22Rv1 (cell line): ENCODE results near the gene ERVW-1.

Source experiments
- H3K27ac ChIP-seq: fragments of 450-650 bp; 2 replicates; pipeline ENCODE4 v1.5.1; 2017
- CTCF ChIP-seq: fragments of 450-650 bp; IDR thresholded peaks from 2 replicates; pipeline ENCODE4 v1.5.1; 2017; ENCODE audit warnings: mild to moderate bottlenecking
- ZFX ChIP-seq: fragments of 450-650 bp; IDR thresholded peaks from 2 replicates; pipeline ENCODE4 v1.6.1; 2017; ENCODE audit warnings: antibody characterized with exemption, borderline replicate concordance

The ERVW-1 gene

GRCh38 chr7:92504563-92504962 lies 26.8 kb upstream of the ERVW-1 start:
- TF ChIP-seq CTCF (no peak), ZFX (no peak)
- H3K27ac ChIP-seq: no peak overlapping the region

- TF ChIP-seq CTCF (no peak), ZFX (no peak)
- no peak overlapping the region for H3K27ac ChIP-seq
Observed at GRCh38 chr7:92503767-92504166, 26.0 kb upstream of the ERVW-1 start.

GRCh38 chr7:92498557-92498956 lies 20.8 kb upstream of the ERVW-1 start:
- no peak overlapping the region for H3K27ac ChIP-seq
- TF ChIP-seq CTCF: no peak
- TF ChIP-seq ZFX: no peak

GRCh38 chr7:92496876-92497275 lies 19.1 kb upstream of the ERVW-1 start:
- H3K27ac ChIP-seq: no peak overlapping the region
- TF ChIP-seq CTCF (no peak), ZFX (no peak)

- no peak for TF ChIP-seq CTCF
- TF ChIP-seq ZFX: no peak
Observed at GRCh38 chr7:92489634-92490033, 11.9 kb upstream of the ERVW-1 start.

GRCh38 chr7:92487804-92488203 lies 10.1 kb upstream of the ERVW-1 start:
- TF ChIP-seq CTCF: no peak
- no peak for TF ChIP-seq ZFX

More at GRCh38 chr7:92489634-92490033, 11.9 kb upstream of the ERVW-1 start:
- H3K27ac ChIP-seq: no peak overlapping the region

GRCh38 chr7:92485974-92486373 lies 8.2 kb upstream of the ERVW-1 start:
- TF ChIP-seq CTCF (no peak), ZFX (no peak)

More at GRCh38 chr7:92487804-92488203, 10.1 kb upstream of the ERVW-1 start:
- H3K27ac ChIP-seq: no peak overlapping the region

More at GRCh38 chr7:92485974-92486373, 8.2 kb upstream of the ERVW-1 start:
- H3K27ac ChIP-seq: no peak overlapping the region
